Suprapubic skin (tissue), 4 donors: Measurements from ENCODE around the gene SCYL3.

ENCODE experiments used
- CTCF ChIP-seq, 2 donors: fragments of 200-600 bp in 1 of 2; fragments of 450-650 bp in 1 of 2; sonication (generic) in 1 of 2; IDR thresholded peaks; one replicate each; pipeline ENCODE4 v1.5.1; 2016 to 2019; ENCODE audit warnings: antibody characterized with exemption in 2 of 2, mild to moderate bottlenecking in 1 of 2, moderate library complexity in 1 of 2
- EP300 ChIP-seq: sonication (generic); formaldehyde crosslinking; IDR thresholded peaks from one replicate; pipeline ENCODE4 v1.6.1; 2017; ENCODE audit warnings: antibody characterized with exemption
- POLR2A ChIP-seq, 2 donors: fragments of 450-650 bp; IDR thresholded peaks; one replicate each; pipeline ENCODE4 v1.6.1; 2017; ENCODE audit warnings: antibody characterized with exemption in 2 of 2, mild to moderate bottlenecking in 2 of 2, moderate library complexity in 2 of 2
- POLR2AphosphoS5 ChIP-seq, 3 donors: sonication (generic); formaldehyde crosslinking; IDR thresholded peaks; one replicate each; pipeline ENCODE4 v1.6.1; 2017; ENCODE audit warnings: antibody characterized with exemption in 3 of 3

- no peak for TF ChIP-seq POLR2A (IDR thresholded peaks at IDR 0.05)
- no peak for TF ChIP-seq POLR2AphosphoS5 (IDR thresholded peaks at IDR 0.05)
- TF ChIP-seq CTCF (IDR thresholded peaks at IDR 0.05): no peak
- TF ChIP-seq EP300: no peak
Measured at GRCh38 chr1:169858467-169858866, 35.2 kb downstream of the SCYL3 start.
